Ishikawa (cell line): ENCODE measurements around the gene ZBTB44.

Experiments
- CEBPB ChIP-seq: IDR thresholded peaks from 2 replicates; pipeline ENCODE4 v1.6.1; 2012
- CREB1 ChIP-seq: IDR thresholded peaks from 2 replicates; pipeline ENCODE4 v1.6.1; 2012; ENCODE audit warnings: low read depth
- EGR1 ChIP-seq: IDR thresholded peaks from 2 replicates; pipeline ENCODE4 v1.6.1; 2012
- EP300 ChIP-seq: IDR thresholded peaks from 2 replicates; pipeline ENCODE4 v1.6.1; 2012; ENCODE audit warnings: borderline replicate concordance
- FOXM1 ChIP-seq: IDR thresholded peaks from 2 replicates; pipeline ENCODE4 v1.6.1; 2012; ENCODE audit warnings: low read depth, borderline replicate concordance
- NFIC ChIP-seq: IDR thresholded peaks from 2 replicates; pipeline ENCODE4 v1.6.1; 2012
- RAD21 ChIP-seq: IDR thresholded peaks from 2 replicates; pipeline ENCODE4 v1.6.1; 2012; ENCODE audit warnings: low read depth
- TAF1 ChIP-seq: IDR thresholded peaks from 2 replicates; pipeline ENCODE4 v1.6.1; 2012; ENCODE audit warnings: low read depth, mild to moderate bottlenecking
- TCF12 ChIP-seq: IDR thresholded peaks from 2 replicates; pipeline ENCODE4 v1.6.1; 2012; ENCODE audit warnings: low read depth
- TEAD4 ChIP-seq: IDR thresholded peaks from 2 replicates; pipeline ENCODE4 v1.6.1; 2012
- YY1 ChIP-seq: IDR thresholded peaks from 2 replicates; pipeline ENCODE4 v1.6.1; 2012; ENCODE audit warnings: low read depth
- ZBTB7A ChIP-seq: IDR thresholded peaks from 2 replicates; pipeline ENCODE4 v1.6.1; 2012; ENCODE audit warnings: low read depth
- TF ChIP-seq, protein P1 (sequence below): IDR thresholded peaks from 2 replicates; pipeline ENCODE4 v1.6.1; 2012
- TF ChIP-seq, protein P2 (sequence below): IDR thresholded peaks from 2 replicates; pipeline ENCODE4 v1.6.1; 2012; ENCODE audit warnings: low read depth, mild to moderate bottlenecking
- TF ChIP-seq, protein P3 (sequence below): IDR thresholded peaks from 2 replicates; pipeline ENCODE4 v1.6.1; 2012

The ZBTB44 gene

DNA sequence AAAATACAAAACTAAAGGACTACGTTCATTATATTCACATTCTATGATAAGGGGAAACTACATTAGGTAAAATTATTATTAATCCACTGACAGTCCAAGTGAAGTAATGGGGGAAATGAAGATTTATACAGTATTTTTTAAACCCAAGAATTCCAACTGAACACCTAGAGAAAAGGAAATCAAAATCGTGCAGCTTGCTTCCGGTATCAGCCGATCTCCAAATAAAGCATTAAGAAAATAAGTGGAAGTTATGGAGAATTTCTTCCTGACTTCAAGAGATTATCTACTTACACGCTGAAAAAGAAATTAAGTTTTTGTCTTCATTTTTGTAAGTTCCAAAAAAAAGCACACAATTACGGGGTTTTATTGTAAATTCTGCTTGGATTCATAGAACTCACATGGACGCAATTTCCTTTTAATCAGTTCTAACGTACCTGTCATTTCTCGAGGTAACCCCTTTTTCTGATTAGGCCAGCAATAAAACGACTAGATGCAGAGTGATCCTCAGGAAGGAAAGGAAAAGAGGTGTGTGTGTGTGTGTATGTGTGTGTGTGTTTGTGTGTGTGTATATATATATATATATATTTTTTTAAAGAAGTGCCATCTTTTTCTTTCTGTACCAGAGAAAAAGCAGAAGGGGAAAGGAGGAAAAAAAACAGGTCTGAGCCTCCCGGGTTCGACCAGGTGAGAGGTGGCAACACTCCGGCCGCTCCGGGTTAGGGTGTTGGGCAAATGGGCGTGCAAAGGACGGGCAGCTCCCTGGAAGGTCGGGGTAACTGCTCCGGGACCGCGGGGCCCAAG lies 1.1 kb downstream of the ZBTB44 start:
- TF ChIP-seq EGR1 (no peak), CEBPB (no peak)

DNA sequence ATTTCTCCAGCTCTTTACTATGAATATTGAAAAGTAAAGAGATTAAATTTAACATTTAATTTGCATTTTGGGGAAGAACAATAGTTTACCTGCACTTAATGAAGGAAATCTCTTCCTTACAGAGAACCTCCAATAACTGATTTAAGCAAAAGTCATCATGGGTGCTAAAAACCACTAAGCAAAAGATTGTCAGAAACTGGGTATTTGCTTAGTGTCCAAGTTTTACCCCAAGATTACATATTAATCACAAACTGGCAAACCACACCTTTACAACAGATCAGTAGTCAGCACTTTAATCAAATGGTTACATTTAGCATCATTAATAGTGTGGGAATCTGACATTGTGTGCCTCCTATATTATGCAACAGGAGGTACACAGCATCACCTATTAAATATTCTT lies 2.7 kb downstream of the ZBTB44 start:
- no peak for TF ChIP-seq TCF12
- TF ChIP-seq, protein P1, sequence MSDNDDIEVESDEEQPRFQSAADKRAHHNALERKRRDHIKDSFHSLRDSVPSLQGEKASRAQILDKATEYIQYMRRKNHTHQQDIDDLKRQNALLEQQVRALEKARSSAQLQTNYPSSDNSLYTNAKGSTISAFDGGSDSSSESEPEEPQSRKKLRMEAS = no peak
- no peak for TF ChIP-seq YY1
- TF ChIP-seq EGR1 = no peak

DNA sequence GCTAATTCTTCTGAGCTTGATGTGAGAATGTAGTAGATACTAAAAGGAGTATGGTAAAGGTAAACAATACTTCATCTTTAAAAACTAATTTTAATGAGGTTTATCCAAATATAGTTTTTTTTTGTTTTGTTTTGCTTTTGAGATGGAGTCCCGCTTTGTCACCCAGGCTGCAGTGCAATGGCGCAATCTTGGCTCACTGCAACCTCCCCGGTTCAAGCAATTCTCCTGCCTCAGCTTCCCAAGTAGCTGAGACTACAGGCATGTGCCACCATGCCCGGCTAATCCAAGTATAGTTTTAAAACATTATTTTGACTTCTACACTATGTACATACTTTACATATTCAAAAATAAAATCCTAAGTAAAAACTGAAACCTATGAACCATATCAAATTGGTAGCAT lies 4.1 kb downstream of the ZBTB44 start:
- no peak for TF ChIP-seq TAF1
- TF ChIP-seq FOXM1 = no peak
- TF ChIP-seq CREB1 = no peak
- no peak for TF ChIP-seq TEAD4
- no peak for TF ChIP-seq RAD21
- no peak for TF ChIP-seq CEBPB
- TF ChIP-seq, protein P1 = no peak
- TF ChIP-seq, protein P2, sequence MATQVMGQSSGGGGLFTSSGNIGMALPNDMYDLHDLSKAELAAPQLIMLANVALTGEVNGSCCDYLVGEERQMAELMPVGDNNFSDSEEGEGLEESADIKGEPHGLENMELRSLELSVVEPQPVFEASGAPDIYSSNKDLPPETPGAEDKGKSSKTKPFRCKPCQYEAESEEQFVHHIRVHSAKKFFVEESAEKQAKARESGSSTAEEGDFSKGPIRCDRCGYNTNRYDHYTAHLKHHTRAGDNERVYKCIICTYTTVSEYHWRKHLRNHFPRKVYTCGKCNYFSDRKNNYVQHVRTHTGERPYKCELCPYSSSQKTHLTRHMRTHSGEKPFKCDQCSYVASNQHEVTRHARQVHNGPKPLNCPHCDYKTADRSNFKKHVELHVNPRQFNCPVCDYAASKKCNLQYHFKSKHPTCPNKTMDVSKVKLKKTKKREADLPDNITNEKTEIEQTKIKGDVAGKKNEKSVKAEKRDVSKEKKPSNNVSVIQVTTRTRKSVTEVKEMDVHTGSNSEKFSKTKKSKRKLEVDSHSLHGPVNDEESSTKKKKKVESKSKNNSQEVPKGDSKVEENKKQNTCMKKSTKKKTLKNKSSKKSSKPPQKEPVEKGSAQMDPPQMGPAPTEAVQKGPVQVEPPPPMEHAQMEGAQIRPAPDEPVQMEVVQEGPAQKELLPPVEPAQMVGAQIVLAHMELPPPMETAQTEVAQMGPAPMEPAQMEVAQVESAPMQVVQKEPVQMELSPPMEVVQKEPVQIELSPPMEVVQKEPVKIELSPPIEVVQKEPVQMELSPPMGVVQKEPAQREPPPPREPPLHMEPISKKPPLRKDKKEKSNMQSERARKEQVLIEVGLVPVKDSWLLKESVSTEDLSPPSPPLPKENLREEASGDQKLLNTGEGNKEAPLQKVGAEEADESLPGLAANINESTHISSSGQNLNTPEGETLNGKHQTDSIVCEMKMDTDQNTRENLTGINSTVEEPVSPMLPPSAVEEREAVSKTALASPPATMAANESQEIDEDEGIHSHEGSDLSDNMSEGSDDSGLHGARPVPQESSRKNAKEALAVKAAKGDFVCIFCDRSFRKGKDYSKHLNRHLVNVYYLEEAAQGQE = no peak
- no peak for TF ChIP-seq YY1
- TF ChIP-seq NFIC = no peak
- TF ChIP-seq, protein P3, sequence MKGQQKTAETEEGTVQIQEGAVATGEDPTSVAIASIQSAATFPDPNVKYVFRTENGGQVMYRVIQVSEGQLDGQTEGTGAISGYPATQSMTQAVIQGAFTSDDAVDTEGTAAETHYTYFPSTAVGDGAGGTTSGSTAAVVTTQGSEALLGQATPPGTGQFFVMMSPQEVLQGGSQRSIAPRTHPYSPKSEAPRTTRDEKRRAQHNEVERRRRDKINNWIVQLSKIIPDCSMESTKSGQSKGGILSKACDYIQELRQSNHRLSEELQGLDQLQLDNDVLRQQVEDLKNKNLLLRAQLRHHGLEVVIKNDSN = no peak

DNA sequence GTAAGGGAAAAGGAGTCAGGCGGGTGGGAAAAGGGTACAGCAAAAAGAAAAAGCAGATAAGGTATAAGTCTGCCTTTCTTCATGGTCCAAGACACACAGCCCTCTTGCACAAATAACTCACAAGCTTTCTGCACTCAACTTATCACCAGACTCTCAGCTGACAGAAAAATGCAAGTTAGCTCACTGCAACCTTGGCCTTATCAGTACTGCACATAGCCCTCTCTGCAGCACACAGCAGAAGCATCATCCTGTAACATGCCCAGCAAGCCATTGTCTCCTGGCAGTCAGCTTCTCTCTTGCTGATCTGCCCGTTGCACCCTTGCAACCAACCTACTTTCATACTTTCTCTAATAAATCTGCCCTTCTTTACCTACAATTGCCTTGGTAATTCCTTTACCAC lies 5.8 kb downstream of the ZBTB44 start:
- TF ChIP-seq CEBPB (no peak), EGR1 (no peak), TEAD4 (no peak), YY1 (no peak), CREB1 (no peak), EP300 (no peak), TCF12 (no peak), TAF1 (no peak), FOXM1 (no peak), ZBTB7A (no peak), NFIC (no peak)
- TF ChIP-seq, protein P1 = no peak
- TF ChIP-seq, protein P3 = no peak

DNA sequence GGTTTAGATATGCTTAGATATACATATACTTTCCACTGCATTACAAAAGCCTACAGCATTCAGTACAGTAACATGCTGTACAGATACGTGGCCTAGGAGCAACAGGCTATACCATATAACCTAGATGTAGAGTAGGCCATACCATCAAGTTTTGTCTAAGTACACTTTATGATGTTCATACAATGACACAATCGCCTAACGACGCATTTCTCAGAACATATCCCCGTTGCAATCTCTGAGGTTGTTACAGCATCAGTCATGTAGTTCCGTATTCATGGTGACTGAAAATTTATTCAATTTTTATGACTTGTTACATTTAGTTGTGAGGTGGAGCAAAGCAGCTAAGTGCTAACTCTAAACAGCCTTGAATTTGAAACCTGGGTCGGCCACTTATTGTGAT lies 6.7 kb downstream of the ZBTB44 start:
- TF ChIP-seq EGR1 (no peak), YY1 (no peak), EP300 (no peak), NFIC (no peak), CEBPB (no peak), FOXM1 (no peak), TCF12 (no peak), ZBTB7A (no peak), TEAD4 (no peak)
- TF ChIP-seq, protein P1 = no peak
- TF ChIP-seq, protein P3 = no peak

DNA sequence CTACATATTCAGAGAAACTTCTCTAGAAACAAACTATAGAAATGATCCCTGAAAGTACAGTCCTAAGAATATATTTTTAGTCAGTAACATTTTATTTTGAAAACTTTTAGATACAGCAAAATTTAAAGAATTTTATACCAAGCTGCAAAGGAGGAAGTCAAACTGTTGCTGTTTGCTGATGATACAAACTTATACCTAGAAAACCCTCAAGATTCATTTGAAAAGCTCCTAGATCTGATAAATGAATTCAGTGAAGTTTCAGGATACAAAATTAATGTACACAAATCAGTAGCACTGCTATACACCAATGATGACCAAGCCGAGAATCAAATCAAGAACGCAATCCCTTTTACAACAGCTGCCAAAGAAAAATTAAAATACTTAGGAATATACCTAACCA lies 10.1 kb downstream of the ZBTB44 start:
- TF ChIP-seq, protein P3 = no peak
- TF ChIP-seq YY1 (no peak), TAF1 (no peak), CEBPB (no peak), EGR1 (no peak), FOXM1 (no peak), TCF12 (no peak), NFIC (no peak), CREB1 (no peak), ZBTB7A (no peak), EP300 (no peak), TEAD4 (no peak), RAD21 (no peak)
- TF ChIP-seq, protein P1 = no peak
- TF ChIP-seq, protein P2 = no peak
